ENCODE results near the gene PPIE.

- TF ChIP-seq CTCF (IDR thresholded peaks at IDR 0.05) = no peak
- TF ChIP-seq PRRX2 (CRISPR knock-in tag; IDR thresholded peaks at IDR 0.05) = no peak
- TF ChIP-seq ETV6 (CRISPR knock-in tag; IDR thresholded peaks at IDR 0.05) = no peak
These were observed 40.1 kb upstream of the PPIE start for GRCh38 chr1:39698568-39698967.
